Measurements from ENCODE around the gene TRPM8. TPM values are rescaled to one million over a fixed set of nuclear protein-coding genes. Genes with fewer than 3 reads are reported as not detected.
"Not testable (repeated sequence)": the region's sequence is repeated elsewhere in the genome, so short reads cannot be mapped to it uniquely, and the experiment has no call there.

TRPM8 gene
- total RNA-seq, 2 experiments from 2014 or later = not detected

DNA sequence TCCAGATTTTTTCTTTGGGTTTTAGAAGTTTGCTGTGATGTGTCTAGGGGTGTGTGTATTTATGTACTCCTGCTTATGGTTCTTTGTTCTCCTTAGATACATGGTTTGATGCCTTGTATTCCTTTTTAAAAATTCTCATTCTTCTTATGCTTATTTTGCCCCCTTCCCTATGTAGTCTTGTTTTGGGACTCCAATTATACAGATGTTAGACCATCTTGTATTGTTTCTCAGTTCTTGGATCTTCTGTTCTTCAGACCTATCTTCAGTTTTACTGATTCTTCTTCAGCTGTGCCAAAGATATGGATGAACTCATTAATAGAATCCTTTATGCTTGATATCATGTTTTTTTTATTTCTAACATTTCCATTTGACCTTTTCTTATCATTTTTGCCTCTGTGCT is 34.8 kb upstream of the TRPM8 start:
- Mint-ChIP-seq H3K36me3 (ENCODE audit: low read depth) (no peaks in the 10 kb centered on the region), H3K27me3 (peaks cover 52% of the 10 kb centered on the region), H3K27ac (no peak overlapping the region), H3K4me3 (no peak overlapping the region), H3K9me3 (peaks cover 17% of the 10 kb centered on the region), H3K4me1 (ENCODE audit: low read depth) (no peaks in the 10 kb centered on the region)
- ChIA-PET POLR2A (no interaction called here), CTCF (no interaction called here)
- intact Hi-C loops (cut with DNase I, micrococcal nuclease) = no loop called here
- Histone ChIP-seq H3K9me3 (ENCODE audit: control insufficient read depth in 1 of 2, insufficient read depth in 1 of 2, low read length in 2 of 2) (peaks cover 4 to 17% of the 10 kb centered on the region in 2 experiments), H3K27ac (ENCODE audit: low read depth in 1 of 2, low read length in 2 of 2) (no peak overlapping the region), H3K4me1 (ENCODE audit: insufficient read depth, low read length) (no peaks in the 10 kb centered on the region), H3K36me3 (ENCODE audit: insufficient read depth, low read length) (no peaks in the 10 kb centered on the region), H3K4me3 (ENCODE audit: low read length) (no peak overlapping the region), H3K27me3 (ENCODE audit: control insufficient read depth in 1 of 2, insufficient read depth in 2 of 2, low read length in 2 of 2) (peaks cover 5 to 7% of the 10 kb centered on the region in 2 experiments)
- ATAC-seq (ENCODE audit: poor library complexity) (no peak), DNase-seq (no peak)
- TF ChIP-seq, protein P1, sequence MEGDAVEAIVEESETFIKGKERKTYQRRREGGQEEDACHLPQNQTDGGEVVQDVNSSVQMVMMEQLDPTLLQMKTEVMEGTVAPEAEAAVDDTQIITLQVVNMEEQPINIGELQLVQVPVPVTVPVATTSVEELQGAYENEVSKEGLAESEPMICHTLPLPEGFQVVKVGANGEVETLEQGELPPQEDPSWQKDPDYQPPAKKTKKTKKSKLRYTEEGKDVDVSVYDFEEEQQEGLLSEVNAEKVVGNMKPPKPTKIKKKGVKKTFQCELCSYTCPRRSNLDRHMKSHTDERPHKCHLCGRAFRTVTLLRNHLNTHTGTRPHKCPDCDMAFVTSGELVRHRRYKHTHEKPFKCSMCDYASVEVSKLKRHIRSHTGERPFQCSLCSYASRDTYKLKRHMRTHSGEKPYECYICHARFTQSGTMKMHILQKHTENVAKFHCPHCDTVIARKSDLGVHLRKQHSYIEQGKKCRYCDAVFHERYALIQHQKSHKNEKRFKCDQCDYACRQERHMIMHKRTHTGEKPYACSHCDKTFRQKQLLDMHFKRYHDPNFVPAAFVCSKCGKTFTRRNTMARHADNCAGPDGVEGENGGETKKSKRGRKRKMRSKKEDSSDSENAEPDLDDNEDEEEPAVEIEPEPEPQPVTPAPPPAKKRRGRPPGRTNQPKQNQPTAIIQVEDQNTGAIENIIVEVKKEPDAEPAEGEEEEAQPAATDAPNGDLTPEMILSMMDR (IDR thresholded peaks at IDR 0.05) = no peak

DNA sequence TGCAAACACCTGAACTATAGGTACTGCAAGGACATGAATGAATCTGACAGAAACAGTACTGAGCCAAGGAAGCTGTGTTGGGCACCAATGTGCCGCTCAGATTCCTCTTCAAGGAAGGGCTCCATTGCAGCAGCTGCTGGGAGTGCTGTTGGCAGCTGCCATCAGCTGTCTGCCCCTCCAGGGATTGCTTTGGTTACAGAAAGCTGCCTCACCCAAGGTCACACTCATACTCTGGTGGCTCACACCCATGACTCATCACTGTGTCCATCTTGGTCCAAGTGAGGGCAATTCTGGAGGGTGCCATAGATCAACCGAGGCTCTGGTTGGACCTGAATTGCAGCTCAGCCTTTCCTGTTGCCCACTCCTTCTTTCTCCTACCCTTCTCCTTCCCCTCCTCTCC is 24.4 kb upstream of the TRPM8 start:
- TF ChIP-seq, protein P1 (IDR thresholded peaks at IDR 0.05) = no peak
- Histone ChIP-seq H3K27me3 (ENCODE audit: control insufficient read depth in 1 of 2, insufficient read depth in 2 of 2, low read length in 2 of 2) (peaks cover 10 to 14% of the 10 kb centered on the region in 2 experiments), H3K4me3 (ENCODE audit: low read length) (no peak overlapping the region), H3K4me1 (ENCODE audit: insufficient read depth, low read length) (no peaks in the 10 kb centered on the region), H3K9me3 (ENCODE audit: control insufficient read depth in 1 of 2, insufficient read depth in 1 of 2, low read length in 2 of 2) (no peaks in the 10 kb centered on the region), H3K27ac (ENCODE audit: low read depth in 1 of 2, low read length in 2 of 2) (no peak overlapping the region), H3K36me3 (ENCODE audit: insufficient read depth, low read length) (no peaks in the 10 kb centered on the region)
- ChIA-PET CTCF (no interaction called here), POLR2A (no interaction called here)
- Mint-ChIP-seq H3K9me3 (no peaks in the 10 kb centered on the region), H3K4me3 (no peak overlapping the region), H3K27me3 (peaks cover 51% of the 10 kb centered on the region), H3K27ac (no peak overlapping the region), H3K36me3 (ENCODE audit: low read depth) (no peaks in the 10 kb centered on the region), H3K4me1 (ENCODE audit: low read depth) (no peaks in the 10 kb centered on the region)
- no peak for ATAC-seq (ENCODE audit: poor library complexity)
- DNase-seq = no peak
- intact Hi-C loops (cut with DNase I, micrococcal nuclease) = no loop called here

DNA sequence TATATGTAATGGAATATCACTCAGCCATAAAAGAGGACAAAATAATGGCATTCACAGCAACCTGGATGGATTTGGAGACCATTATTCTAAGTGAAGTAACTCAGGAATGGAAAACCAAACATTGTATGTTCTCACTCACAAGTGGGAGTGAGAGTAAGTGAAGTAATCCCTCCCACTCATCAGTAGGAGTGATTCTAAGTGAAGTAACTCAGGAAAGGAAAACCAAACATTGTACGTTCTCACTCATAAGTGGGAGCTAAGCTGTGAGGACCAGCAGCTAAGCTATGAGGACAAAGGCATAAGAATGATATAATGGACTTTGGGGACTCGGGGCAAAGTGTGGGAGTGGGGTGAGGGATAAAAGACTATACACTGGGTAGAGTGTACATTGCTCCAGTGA is 20.9 kb upstream of the TRPM8 start:
- POLR2A ChIA-PET; DNase-seq; H3K4me3 ChIP-seq (ENCODE audit: low read length); CTCF ChIA-PET; H3K4me3 Mint-ChIP-seq; H3K36me3 ChIP-seq (ENCODE audit: insufficient read depth, low read length); H3K9me3 ChIP-seq (ENCODE audit: control insufficient read depth in 1 of 2, insufficient read depth in 1 of 2, low read length in 2 of 2); ATAC-seq (ENCODE audit: poor library complexity); H3K27ac ChIP-seq (ENCODE audit: low read depth in 1 of 2, low read length in 2 of 2); H3K27me3 ChIP-seq (ENCODE audit: control insufficient read depth in 1 of 2, insufficient read depth in 2 of 2, low read length in 2 of 2); H3K4me1 ChIP-seq (ENCODE audit: insufficient read depth, low read length); H3K27ac Mint-ChIP-seq; intact Hi-C loops (cut with DNase I, micrococcal nuclease); H3K9me3 Mint-ChIP-seq; H3K36me3 Mint-ChIP-seq (ENCODE audit: low read depth): not testable (repeated sequence)
- peaks cover 28% of the 10 kb centered on the region for H3K27me3 Mint-ChIP-seq
- peaks cover 20% of the 10 kb centered on the region for H3K4me1 Mint-ChIP-seq (ENCODE audit: low read depth)

DNA sequence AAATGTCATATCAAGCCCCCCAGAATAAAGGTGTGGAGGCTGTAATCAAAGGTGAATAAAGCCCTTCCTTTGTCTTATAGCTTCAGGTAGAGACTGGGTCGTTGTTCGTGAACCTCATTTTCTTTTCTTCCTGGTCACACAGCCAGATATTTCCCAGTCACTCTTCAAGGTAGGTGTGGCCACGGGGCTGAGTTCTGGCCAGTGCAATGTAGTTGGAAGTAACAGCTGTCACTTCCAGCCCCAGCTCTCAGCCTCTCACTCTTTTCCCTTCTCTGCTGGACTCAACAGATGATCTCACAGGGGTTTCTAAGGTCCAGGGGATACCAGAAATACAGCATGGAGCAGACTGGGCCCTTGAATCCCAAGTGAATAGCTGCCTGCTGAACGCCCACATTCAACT is 15.8 kb upstream of the TRPM8 start:
- H3K4me3 ChIP-seq (ENCODE audit: low read length) = no peak overlapping the region
- H3K4me3 Mint-ChIP-seq = no peak overlapping the region
- H3K27me3 ChIP-seq (ENCODE audit: control insufficient read depth in 1 of 2, insufficient read depth in 2 of 2, low read length in 2 of 2) = peaks cover 0 to 9% of the 10 kb centered on the region in 2 experiments
- H3K4me1 Mint-ChIP-seq (ENCODE audit: low read depth) = peaks cover 20% of the 10 kb centered on the region
- ATAC-seq (ENCODE audit: poor library complexity) (no peak), DNase-seq (no peak)
- H3K9me3 Mint-ChIP-seq = no peaks in the 10 kb centered on the region
- no peak overlapping the region for H3K27ac ChIP-seq (ENCODE audit: low read depth in 1 of 2, low read length in 2 of 2)
- ChIA-PET CTCF (no interaction called here), POLR2A (no interaction called here)
- H3K4me1 ChIP-seq (ENCODE audit: insufficient read depth, low read length) = peaks cover 5% of the 10 kb centered on the region
- intact Hi-C loops (cut with DNase I, micrococcal nuclease) = no loop called here
- no peaks in the 10 kb centered on the region for H3K36me3 ChIP-seq (ENCODE audit: insufficient read depth, low read length)
- H3K27ac Mint-ChIP-seq = no peak overlapping the region
- H3K9me3 ChIP-seq (ENCODE audit: control insufficient read depth in 1 of 2, insufficient read depth in 1 of 2, low read length in 2 of 2) = no peaks in the 10 kb centered on the region
- no peaks in the 10 kb centered on the region for H3K36me3 Mint-ChIP-seq (ENCODE audit: low read depth)
- peaks cover 16% of the 10 kb centered on the region for H3K27me3 Mint-ChIP-seq
- TF ChIP-seq, protein P1 (IDR thresholded peaks at IDR 0.05) = no peak
